Right lobe of liver (tissue), 4 donors: ENCODE data around the gene KRTAP10-1.

ENCODE experiments used
- CTCF ChIP-seq, 4 donors: fragments of 200-600 bp in 3 of 4; fragments of 450-650 bp in 1 of 4; IDR thresholded peaks; one replicate each; pipeline versions ENCODE4 v1.5.1 to v1.8.0; 2016 to 2022; ENCODE audit warnings: antibody characterized with exemption in 4 of 4, mild to moderate bottlenecking in 2 of 4
- POLR2A ChIP-seq: fragments of 450-650 bp; IDR thresholded peaks from one replicate; pipeline ENCODE4 v1.6.1; 2017; ENCODE audit warnings: antibody characterized with exemption, mild to moderate bottlenecking
- donor health status: DM: no; HTN: no; CAD: no.
- donor health status: DM: no; HTN: no; CAD: no.
- donor health status: DM: no; HTN: yes; CAD: no.

GRCh38 chr21:44514218-44514520 lies 25.8 kb downstream of the KRTAP10-1 start:
- TF ChIP-seq CTCF (IDR thresholded peaks at IDR 0.05) (no peak), POLR2A (no peak)
